GM21381 (cell line): ENCODE results near the gene ANAPC2.

ENCODE experiments used
- ATAC-seq: cut with Tn5 transposase; IDR thresholded peaks from one replicate; pipeline ENCODE4 v1.9.1; 2021; ENCODE audit warnings: mild to moderate bottlenecking, moderate library complexity; ENCODE audit not compliant: unreplicated experiment

ANAPC2 gene

DNA sequence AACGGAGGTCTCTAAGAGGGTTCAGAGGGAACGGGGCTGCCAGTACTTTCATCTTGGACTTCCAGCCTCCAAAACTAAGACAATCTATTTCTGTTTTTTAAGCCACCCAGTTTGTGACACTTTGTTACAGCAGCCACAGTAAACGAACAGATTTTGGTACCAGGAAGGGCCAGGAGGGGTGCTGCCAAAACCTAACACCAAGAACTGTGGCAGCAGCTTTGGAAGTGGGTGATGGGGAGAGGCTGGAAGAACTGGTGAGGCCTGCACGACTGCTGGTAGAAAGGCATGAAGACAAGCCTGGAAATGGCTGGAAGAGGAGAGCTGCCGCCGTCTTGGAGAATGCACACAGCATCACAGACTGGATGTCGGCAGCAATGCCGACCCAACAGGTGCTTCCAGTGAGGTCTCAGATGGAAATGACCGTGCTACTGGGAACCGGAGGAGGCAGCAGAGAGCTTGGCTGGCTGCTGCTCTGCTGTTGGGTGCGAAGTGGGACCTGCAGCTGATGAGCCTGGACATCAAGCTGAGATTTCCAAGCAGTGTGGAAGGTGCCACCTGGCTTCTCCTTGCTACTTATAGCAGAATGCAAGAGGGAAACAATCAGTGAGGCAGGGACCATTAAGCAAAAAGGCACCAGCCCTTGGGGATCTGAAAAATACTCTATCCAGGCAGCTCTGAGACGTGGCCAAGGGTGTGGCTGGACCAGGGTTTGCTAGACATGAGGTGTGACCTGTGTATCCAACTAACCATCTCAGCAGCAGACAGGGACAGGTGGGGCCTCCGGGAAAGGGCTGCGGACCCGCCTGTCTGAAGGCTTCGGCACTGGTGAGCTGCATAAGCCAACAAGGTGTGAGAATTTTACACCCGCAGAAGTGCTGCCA is 11.8 kb downstream of the ANAPC2 start:
- no peak for ATAC-seq

DNA sequence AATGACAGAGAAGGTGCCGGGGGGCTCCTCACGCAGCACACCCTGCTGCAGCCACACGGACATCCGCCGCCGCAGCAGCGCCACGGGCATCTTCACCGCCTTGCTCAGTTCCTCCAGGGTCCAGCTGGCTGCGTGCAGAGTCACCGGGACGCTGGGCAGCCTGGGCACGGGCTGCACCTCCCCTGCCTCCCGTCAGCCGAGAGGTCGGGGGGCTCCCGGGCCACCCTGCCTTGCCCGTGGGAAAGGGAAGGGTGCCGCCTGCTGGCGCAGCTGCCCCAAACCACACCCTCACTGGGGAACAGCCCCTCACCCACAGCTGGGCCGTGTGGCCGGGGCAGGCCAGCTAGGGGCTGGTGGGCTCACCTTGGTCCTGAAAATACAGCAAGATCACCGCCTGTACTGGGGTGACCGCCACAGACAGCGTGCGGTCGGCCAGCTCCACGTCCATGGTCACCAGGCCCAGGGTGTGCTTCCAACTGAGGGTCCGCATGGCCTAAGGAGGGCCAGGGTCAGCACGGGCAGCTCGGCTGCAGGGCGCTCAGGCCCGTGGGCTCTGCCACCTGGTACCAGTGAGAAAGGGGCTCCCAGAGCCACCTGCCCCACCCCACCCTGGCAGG is 12.9 kb downstream of the ANAPC2 start:
- no peak for ATAC-seq

DNA sequence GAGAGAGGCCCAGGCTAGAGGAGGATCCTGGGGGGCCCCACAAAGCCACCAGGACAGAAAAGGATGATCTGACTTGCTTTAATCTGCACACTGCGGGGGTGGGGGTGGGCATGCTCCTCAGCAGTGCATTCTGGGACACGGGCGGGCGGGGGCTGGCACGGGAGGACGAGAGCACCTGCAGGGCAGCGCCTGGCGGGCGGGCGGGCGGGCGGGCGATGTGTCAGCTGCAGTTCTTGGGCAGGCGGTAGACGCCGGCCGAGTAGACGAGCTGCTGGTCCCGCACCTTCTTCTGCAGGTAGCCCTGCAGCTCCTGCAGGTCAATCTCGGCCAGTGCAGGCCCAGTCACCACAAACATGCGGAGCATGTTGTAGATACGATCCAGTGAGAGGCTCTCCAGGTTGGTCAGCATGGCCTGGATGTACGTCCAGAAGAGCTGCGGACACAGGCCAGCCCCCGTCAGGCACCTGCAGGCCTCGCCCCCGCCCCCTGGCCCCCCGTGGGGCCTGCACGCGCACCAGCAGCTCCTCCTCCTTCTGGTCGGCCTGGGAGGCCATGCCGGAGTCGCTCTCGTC is 13.6 kb downstream of the ANAPC2 start:
- no peak for ATAC-seq

DNA sequence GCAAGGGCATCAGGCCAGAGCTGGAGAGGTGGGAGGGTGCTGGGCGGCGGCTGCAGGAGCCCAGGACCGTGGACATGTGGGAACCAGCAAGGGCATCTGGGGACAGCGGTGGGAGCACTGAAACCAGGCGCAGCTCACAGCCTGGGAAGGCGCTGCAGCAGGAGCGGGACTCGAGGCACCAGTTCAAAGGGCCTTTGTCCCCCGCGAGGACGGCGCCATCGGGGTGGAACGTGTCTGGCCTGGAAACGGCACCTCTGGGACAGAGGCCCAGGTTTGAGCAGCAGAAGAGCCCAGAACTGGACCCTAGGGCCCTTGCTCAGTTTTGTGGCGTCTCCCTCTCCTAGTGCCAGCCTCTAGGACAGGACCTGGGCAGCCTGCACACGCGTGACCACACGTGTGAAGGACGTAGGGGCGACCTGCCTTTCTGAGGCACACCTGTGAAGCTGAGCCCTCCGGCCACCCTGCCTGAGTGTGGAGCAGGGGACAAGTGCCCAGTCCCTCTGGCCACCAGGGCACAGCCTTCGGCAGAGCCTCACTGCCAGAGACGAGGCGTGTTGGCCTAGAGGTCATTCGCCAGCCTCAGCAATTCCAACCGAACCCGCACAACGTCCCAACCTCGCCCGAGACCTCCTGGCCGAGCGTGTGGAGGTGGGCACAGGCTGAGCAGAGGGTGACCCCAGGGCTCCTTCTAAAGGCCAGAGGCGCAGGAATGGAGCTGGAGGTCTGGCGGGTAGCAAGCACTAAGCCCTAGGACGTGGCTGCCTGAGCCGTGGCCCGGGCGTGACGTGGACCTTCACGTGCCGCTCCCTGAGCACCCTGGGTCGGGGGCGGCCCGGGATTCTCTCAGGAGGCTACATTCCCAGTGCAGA is 14.3 kb downstream of the ANAPC2 start:
- no peak for ATAC-seq

DNA sequence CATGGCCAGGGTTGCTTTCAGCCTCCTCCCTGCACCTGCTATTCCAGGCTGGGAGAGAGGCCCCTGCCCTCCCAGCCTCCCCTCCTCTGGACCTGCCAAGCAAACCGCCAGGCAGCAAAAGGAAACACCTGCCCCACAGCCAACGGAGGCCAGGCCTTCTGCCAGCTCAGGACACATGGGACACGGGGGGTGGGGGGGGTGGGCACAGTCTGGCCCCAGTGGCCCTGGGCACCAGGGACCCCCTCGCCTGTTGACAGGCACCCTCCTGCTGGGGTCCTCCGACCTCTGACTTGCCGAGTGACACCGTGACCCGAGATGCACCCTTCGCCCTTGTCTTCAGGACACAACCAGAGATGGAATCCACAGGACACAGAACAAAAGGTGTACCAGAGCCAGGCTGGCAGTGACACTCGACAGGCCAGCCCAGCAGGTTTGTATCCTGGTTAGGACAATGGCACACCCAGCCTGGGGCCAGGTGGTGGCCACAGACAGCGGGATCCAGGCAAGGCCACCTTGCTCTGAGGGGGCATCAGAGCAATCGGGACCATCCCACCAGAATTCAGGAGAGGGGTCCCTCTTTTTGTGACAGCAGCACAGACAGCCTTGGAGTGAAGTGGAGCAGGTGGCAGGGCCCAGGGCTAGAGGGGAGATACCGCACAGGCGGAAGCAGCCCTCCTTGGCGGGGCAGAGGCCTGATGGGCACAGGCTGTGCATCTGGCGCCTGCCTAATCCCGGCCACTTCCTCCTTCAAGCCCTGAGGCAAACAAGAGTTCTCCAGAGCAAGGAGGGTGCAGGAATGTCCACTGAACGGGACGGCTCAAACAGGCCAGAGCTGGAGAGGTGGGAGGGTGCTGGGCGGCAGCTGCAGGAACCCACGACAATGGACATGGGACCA is 15.2 kb downstream of the ANAPC2 start:
- ATAC-seq = no peak

DNA sequence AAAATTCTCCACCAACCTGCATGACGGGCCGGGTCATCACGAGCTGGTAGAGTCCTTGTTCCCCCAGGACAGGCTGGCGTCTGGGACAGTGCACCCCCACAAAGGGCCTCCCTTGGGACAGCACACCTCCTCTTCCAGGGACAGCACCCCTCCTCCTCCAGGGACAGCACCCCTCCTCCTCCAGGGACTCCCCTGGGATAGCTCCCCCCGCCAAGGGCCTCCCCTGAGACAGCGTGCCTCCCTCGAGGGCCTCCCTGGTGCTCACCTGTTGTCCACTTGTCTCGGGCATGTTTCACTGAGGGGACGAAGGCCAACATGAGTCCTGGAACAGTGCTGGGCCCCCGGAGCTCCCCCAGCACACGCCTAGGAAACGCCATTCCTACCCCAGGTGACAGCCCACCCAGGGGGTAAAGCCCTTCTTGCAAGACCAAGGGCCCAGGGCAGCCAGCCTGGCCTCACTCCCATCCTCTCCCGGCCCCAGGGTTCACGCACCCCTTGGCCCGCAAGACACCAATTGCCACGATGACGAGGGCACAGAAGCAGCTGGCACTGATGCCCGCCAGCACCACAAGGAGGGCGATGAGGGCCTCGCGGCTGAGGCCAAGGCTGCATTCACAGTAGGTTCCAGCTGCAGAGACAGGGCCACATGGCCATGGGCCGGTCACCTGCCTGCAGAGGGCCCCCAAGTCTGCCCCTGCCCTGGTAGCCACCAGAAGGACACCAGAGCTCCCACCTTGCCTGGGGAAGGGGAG is 17.0 kb downstream of the ANAPC2 start:
- ATAC-seq = no peak

DNA sequence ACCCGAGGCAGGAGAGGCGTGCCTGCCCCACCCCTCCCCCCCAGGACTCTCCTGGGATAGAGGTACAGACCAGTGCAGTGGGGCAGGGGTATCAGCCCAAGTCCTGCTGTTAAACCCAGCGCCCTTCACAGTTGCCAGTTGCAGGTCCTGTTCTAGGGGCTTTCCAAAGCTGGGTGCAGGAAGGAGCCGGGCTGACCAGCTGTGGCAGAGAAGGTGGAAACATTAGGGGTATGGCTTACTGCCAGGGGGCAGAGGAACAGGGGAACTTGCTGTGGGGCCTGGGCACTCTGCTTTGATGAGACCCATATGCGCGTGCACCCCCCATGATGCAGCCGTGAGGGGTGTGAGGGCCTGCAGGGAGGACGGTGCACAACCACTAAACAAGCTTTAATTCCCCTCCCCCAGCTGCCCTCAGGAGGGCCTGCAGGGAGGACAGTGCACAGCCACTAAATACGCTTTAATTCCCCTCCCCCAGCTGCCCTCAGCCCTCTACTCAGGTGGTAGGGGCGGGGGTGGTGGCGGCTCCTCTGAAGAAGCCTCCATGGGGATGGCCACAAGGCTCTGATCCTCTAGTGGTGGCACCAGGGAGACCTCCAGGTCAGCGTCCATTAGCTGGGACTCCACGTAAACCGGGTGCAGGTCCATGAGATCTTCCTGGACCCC is 17.7 kb downstream of the ANAPC2 start:
- ATAC-seq = no peak

DNA sequence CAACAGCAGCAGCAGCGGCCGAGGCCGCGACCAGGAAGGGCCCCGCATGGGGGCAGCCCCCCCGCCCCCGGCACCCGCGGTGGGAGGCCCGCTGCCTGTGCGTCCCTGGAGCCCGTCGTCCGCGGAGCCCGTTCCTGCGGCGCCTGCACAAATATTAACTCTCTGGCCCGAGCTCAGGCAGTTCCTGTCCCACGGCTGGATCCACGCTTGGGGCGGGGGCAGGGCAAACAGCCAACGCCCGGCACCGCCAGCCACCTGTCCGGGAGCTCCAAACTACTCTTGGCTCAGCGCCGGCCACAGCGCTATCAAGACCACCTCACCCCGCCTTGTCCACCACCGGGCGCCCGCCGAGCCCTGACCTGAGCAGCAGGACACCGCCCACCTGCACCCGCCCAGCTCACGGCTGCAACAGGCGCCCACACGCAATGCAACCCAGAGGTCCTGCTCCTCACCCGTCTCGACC is 18.4 kb downstream of the ANAPC2 start, which contains the start of gene LRRC26:
LRRC26 (minus strand) TSS at position 156 of the 463 bp plus-strand sequence; CDS start at position 48, 108 bp downstream.
- ATAC-seq = no peak

DNA sequence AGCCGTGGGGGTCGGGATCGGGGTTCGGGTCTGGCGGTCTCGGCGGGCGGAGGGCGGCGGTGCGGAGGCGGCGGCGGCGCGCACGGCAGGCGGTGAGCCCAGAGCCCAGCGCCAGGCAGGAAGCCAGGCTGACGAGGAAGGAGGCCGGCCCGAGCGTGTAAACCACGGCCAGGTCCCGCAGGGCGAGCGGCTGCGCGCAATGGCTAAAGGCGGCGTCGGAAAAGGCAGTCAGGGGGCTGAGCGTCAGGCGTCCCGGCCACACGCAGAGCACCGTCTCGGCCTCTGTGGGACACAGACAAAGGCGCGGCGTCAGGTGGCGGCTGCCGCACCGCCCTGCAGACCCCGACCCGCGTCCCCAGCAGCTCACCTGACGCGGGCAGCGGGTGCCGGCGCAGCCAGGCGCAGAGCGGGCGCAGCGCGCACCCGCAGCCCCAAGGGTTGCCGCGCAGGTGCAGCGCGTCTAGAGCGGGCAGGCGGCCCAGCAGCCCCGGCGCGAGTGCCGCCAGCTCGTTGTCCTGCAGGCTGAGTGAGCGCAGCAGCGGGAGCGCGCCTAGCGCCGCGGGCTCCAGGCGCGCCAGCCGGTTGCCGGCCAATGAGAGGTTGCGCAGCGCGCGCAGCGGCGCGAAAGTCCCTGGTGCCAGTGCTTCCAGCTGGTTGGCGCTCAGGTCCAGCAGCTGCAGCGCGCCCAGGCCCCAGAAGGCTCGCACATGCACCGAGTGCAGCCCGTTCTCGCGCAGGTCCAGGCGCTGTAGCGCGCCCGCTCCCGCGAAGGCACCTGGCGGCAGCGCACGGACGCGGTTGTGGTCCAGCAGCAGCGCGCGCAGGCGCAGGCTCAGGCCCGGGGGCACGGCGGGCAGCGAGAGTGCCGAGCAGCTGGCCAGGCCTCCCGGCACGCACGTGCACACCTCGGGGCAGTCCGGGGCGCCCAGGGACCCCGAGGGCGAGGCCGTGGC is 19.2 kb downstream of the ANAPC2 start:
- ATAC-seq = no peak

DNA sequence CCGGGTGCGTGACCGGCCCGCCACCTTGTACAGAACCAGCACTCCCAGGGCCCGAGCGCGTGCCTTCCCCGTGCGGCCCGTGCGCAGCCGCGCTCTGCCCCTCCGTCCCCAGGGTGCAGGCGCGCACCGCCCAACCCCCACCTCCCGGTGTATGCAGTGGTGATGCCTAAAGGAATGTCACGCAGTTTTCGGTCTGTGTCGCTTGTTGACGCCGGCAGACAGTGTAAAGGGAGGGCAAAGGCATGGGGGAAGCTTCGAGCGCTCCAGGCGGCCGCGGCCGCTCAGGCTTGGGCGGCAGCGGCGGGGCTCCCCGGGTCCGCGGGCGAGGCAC is 19.8 kb downstream of the ANAPC2 start:
- no peak for ATAC-seq

DNA sequence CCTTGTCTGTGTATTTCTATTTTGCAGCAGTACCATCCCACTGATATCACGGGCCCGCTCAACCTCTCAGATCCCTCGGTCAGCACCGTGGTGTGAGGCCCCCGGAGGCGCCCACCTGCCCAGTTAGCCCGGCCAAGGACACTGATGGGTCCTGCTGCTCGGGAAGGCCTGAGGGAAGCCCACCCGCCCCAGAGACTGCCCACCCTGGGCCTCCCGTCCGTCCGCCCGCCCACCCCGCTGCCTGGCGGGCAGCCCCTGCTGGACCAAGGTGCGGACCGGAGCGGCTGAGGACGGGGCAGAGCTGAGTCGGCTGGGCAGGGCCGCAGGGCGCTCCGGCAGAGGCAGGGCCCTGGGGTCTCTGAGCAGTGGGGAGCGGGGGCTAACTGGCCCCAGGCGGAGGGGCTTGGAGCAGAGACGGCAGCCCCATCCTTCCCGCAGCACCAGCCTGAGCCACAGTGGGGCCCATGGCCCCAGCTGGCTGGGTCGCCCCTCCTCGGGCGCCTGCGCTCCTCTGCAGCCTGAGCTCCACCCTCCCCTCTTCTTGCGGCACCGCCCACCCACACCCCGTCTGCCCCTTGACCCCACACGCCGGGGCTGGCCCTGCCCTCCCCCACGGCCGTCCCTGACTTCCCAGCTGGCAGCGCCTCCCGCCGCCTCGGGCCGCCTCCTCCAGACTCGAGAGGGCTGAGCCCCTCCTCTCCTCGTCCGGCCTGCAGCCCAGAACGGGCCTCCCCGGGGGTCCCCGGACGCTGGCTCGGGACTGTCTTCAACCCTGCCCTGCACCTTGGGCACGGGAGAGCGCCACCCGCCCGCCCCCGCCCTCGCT is 20.4 kb downstream of the ANAPC2 start:
- ATAC-seq = no peak

DNA sequence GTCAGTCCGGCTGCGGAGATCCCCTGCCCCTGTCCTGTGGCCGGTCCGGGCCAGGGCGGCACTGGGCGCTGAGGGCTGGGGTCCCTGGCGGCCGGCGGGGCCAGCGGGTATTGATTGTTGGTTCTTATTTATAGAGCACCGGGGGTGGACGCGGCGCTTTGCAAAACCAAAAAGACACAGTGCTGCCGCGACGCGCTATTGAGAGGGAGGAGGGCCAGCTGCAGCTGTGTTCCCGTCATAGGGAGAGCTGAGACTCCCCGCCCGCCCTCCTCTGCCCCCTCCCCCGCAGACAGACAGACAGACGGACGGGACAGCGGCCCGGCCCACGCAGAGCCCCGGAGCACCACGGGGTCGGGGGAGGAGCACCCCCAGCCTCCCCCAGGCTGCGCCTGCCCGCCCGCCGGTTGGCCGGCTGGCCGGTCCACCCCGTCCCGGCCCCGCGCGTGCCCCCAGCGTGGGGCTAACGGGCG is 21.0 kb downstream of the ANAPC2 start:
- ATAC-seq = no peak

DNA sequence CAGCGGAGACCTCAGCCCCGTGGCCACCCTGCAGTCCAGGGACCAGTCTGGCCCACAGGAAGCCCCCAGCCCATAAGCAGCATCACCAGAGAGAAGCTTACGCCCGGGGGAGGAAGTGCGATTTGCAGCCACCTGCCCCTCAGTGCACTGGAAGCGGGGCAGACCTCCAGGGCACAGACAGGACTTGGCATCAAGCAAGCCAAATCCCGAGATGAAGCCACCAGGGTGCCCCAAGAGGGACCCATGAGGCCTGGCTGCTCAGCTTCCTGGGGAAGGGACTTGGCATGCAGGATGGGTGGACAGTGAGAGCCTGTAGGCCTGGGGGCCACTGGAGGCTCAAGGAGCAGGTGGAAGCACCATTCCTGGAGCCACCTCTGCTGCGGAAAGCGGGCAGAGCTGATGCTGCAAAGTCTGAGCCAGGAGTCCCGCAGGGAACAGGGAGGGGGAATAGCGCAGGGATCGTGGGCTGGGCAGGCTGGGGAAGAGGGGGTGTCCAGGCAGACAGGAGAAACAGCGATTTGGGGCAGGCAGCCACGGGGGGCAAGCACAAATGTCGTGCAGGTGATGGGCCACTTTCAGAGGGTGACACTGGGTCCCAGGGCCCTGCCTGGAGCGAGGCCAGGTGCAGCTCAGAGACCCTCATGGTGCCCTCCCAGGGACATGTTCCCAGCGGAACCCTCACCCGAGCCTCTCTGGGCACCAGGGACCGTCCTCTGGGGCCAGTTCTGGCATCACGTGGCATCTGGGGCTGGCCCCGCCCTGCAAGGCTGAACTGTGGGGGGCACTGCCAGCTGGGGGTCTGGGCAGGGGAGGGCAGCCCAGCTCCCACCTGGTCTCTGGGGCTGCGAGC is 21.8 kb downstream of the ANAPC2 start:
- no peak for ATAC-seq

DNA sequence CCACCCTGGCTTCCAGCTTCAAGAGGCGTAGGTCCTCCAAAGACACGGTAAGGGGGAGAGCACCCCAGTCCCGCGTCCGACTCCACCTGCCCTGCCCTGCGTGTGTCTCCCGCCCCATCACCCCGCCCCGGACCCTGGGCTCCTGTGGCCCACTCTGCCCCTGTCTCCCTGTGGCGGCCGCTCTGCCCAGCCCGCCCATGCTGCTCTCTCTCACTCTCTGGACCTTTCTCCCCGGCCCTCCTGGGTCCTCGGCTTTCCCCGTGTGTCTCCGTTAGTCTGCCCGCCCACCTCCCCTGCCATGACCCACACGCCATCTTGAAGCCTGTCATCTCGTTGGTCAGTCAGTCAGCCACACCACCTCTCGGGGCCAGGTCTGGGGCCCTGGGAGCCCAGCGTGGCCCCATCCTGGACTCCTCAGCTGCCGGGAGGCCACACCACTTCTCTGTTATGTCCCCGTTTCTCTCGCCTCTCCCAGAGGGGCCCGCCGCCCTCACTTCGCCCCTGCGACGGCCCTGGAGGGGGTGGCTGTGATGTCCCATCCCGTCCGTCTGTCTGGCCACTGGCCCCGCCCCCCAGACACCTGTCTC is 23.0 kb downstream of the ANAPC2 start:
- no peak for ATAC-seq
